ENCODE data around the gene PTX3.
A peak's percentile ranks its signal among the peaks of the same experiment; 100 is the strongest.

PTX3 gene

GRCh38 chr3:157427901-157428300 is 8.7 kb upstream of the PTX3 start:
- peak; percentile 82 for DNase-seq

GRCh38 chr3:157428853-157429252 is 7.8 kb upstream of the PTX3 start:
- DNase-seq: peak; percentile 79

- DNase-seq: no peak
Measured at GRCh38 chr3:157429708-157430107, 6.9 kb upstream of the PTX3 start.

- DNase-seq: peak; percentile 78
Measured at GRCh38 chr3:157438194-157438730, 1.6 kb downstream of the PTX3 start.

GRCh38 chr3:157441102-157441624 is 4.5 kb downstream of the PTX3 start:
- no peak for DNase-seq

- no peak for DNase-seq
Measured at GRCh38 chr3:157442729-157443128, 6.1 kb downstream of the PTX3 start.

DNA sequence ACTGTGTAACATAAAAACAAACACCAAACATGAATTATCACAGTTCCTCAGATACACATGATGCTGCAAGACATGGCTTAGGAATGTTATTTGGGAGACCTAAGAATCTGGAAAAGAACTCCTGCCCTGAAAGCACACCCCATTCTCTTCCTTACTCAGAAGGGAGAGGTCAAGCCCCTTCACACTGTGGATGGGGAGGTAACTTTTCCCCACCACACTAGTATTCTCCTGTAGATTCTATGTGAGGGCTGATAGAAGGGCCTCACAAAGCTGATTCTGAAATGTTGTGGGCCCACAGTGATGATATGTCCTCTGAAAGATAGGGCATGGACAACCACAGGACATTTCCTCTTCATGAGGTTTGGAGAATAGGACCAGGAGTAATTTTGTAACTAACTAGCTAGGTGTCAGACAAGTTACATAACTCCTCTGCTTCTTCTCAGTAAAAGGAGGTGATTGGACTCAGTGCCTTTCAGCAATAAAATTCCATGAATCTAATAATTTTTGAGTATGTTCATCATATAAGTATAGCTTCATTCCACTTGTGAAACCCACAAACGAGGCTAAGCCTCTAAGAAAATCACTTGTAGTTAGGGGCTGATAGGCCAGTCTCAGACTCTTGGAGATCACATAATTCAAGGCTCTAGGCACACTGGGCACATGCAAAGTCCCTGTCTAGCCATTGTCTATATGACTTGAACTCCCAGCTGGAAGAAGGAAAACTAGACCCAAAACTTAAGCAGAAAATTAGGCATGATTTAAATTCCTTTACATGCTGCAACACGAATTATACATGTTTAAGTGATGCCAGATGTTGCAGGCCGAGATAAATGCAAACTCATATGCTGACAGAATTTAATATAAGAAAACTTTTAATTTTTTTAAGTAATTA is 7.5 kb downstream of the PTX3 start:
- no peak for DNase-seq

GRCh38 chr3:157444797-157445184 is 8.1 kb downstream of the PTX3 start:
- DNase-seq: no peak

- DNase-seq: no peak
Measured at GRCh38 chr3:157445857-157446256, 9.2 kb downstream of the PTX3 start.

- DNase-seq: peak; percentile 66
Measured at GRCh38 chr3:157447026-157447694, 10.5 kb downstream of the PTX3 start.

GRCh38 chr3:157452097-157452496 is 15.4 kb downstream of the PTX3 start:
- no peak for DNase-seq

GRCh38 chr3:157453824-157454223 is 17.2 kb downstream of the PTX3 start:
- DNase-seq: no peak

DNA sequence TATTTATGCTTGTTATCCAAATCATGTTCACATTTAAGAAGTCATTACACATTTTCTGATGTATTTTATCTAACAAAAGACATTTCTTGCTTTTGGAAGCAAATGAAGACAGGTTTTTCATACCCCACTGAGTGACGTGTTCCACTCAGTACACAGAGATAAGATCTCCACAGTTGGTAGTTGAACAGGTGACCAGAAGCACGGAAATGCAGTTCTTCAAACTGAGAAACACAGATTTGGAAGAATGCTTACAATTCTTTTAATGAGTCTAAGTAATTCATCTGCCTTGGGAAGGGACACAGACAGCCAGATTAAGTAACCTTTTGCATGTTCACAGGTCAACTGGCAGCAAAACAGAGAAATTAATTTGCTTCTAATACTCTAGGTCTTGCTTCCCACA is 23.1 kb downstream of the PTX3 start:
- DNase-seq: no peak

DNA sequence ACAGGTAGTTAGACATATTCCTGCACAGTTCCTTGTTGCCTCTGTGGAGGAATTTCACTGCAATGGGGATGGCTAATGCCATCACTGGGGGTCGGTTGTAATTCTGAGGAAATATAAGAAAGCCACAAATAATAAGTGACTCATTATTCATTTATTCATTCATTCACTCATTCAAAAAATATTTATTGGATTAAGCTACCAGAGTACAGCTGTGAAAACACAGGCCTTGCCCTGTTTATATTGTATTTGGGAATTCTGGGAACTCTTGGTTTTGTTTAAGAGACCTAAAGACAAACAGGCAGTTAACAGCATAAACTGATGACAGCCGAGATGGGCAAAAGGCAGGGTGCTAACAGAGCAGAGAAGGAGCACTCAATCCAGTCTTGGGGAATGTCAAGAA is 23.6 kb downstream of the PTX3 start:
- no peak for DNase-seq

DNA sequence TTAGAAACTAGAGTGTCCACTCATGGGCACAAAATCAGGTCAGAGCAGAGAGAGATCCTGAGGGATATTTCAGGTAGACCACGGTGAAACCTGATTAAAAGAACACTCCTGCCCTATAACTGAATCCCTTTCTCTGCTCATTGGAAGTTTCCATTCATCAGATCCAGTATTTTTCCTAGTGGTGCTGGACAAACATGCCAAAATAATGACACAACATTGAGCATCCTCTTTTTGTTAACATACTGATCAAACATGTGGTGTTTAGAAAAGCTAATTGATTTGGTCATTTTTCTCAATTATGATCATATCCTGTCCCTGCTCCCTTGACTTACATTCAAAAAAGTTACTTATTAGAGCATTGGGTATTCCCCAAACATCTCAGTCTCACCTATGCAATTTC is 27.2 kb downstream of the PTX3 start:
- DNase-seq: no peak

DNA sequence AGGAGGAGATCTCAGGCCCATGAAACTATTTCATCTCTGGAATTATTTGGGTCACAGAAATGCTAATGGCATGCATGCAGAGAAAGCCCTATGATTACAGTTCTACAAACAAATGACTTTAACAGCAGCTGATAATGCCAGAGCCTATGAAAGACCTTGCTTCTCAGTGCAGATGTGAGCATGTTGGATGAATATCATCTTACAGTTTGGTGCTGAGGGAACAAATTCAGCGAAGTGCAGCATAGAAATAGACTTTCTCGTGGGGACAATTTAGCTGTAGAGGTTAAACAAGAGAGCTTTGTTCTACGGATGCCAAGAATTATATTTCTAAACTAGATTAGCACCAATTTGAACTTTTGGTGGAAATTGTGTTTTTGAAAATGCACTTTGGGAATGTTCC is 27.7 kb downstream of the PTX3 start:
- peak; percentile 65 for DNase-seq

DNA sequence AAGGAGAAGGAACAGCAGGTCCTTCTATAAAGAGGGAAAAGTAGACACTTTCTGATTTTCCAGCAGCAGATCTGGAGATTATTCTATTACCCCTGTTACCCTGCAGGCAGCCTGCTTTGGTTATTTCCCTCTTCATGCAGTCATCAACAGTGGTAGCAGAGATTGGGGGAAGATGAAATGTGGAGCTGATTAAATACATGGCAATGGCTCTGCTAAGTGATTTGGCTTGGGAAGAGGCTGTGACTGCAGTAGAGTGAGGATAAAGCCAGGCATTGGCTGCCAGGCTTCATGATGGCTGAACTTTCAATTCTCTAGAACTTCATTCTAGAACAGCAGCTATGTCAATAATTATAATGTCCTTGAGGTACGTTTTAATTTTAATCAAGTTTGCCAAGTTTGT is 29.1 kb downstream of the PTX3 start:
- no peak for DNase-seq

- no peak for DNase-seq
Measured at GRCh38 chr3:157467200-157467599, 30.6 kb downstream of the PTX3 start.

GRCh38 chr3:157469561-157470294 is 33.1 kb downstream of the PTX3 start:
- no peak for DNase-seq

DNA sequence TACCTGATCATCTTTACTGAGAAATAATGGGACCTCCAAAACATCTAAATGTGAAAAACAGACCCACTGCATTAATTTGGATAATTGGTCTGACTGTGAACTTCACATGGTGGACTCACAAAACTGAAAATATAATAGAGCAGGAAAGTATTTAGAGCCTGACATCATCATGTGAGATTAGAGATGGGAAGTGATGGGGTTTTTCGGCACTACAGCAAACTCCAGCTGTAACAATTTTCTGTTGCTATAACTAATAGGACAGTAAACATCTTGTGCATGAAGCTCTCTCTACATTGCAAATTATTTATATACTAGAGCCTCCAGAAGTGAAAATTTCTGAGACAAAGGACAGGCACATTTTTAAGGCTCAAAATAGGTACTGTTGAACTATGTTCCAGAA is 34.4 kb downstream of the PTX3 start:
- no peak for DNase-seq

DNA sequence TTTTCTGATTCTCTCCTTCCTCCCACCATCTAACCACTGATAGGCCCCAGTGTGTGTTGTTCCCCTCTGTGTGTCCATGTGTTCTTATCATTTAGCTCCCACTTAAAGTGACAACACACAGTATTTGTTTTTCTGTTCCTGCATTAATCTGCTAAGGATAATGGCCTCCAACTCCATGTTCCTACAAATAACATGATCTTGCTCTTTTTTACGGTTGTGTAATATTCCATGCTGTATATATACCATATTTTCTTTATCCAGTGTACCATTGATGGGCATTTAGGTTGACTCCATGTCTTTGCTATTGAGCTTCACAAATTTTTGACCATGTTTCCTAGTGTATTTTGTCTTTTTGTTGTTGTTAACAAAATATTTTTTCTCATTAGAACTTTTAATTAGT is 36.0 kb downstream of the PTX3 start:
- DNase-seq: no peak

DNA sequence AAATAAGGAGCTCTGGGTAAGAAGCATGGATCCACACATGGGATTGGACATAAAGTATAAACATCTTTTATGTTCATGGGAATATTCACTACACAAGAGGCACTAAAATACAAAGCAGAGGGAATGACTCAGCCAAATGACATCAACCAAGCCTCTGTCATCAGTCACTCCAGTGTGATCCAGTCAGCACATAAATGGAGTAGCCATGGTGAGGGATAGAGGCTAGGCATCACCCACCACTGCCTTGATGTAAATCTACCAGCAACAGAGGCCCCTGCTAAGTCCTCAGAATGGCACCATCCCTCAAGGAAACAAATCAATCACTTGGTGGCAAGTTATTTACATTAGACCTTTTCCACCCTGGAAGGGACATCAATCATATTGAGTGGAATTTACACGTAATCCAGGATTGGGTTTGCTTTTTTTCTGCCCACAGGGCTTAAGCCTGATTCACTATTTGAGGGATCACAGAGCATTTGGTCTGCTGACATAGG is 39.3 kb downstream of the PTX3 start:
- DNase-seq: no peak

- DNase-seq: no peak
Measured at GRCh38 chr3:157477441-157477840, 40.8 kb downstream of the PTX3 start.

Data from NCI-H2171 treated with DMSO at 0.1 percent for 48 hours (cell line).